Right ventricle myocardium inferior (tissue), 1 donor: ENCODE results near the gene KLHDC3. TPM values are rescaled to one million over a fixed set of nuclear protein-coding genes. Genes with fewer than 3 reads are reported as not detected.

Experiments
- ATAC-seq: fragments of 200-7000 bp; cut with Tn5 transposase; one replicate; pipeline ENCODE4 v1.9.1; 2020; ENCODE audit warnings: mild to moderate bottlenecking, moderate library complexity
- DNase-seq: peaks from one replicate; pipeline ENCODE4 v3.0.0; 2021; ENCODE audit errors: missing footprints
- intact Hi-C: fragments of 100-400 bp; cut with DNase I; formaldehyde crosslinking; loops from one replicate; pipeline ENCODE4 v1.11.0; 2022
- total RNA-seq: library from RNA; stranded (reverse); fragmentation: NEBNext Ultra II Directional; extraction: Animal tissue kit (Norgen Biotek cat#: 25700); gene quantifications from one replicate; pipeline ENCODE4 v1.2.1, GENCODE V29; 2021
- donor health status: DM: no; HTN: yes; CAD: no; lungs with severe emphysema.

The KLHDC3 gene
- total RNA-seq, 1 donor from 2014 or later: 145 TPM

DNA sequence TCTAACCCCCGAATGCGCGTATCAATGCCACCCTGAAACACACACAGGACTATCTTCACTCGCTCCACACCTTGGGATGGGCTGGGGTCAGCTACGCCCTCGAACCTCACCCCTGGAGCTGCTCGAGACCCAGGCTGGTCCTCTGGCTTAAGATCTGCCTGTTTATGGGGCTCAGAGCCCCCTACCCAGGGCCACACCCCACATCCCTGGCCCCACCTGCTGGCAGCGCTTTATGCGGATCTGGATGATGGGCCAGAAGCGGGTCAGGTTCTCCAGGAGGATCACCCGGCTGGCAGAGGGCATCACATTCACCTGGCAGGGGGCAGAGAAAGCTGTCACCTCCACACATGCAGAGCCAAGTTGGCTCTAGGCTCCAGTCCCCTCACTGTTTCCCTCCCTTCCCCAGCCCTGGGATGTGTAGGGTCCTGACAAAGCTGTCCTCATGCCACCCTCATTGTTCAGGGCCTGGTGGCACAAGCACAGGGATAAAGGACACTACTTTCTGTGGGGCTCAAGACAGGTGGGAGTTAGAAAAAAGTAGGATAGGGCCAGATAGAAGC, 31.4 kb downstream of the KLHDC3 start:
- DNase-seq: no peak
- intact Hi-C loops: no loop called here

GRCh38 chr6:43047998-43048397, 33.9 kb downstream of the KLHDC3 start:
- ATAC-seq (no peak), DNase-seq (no peak)
- intact Hi-C loops: no loop called here

More for the DNA sequence above, 31.4 kb downstream of the KLHDC3 start:
- no peak for ATAC-seq

- intact Hi-C loops: loop anchor here (5.0 kb wide), 1 partner anchor 91 kb away; no protein-coding TSS in a partner anchor
- DNase-seq: no peak
Measured at GRCh38 chr6:43050981-43051380, 36.9 kb downstream of the KLHDC3 start.

DNA sequence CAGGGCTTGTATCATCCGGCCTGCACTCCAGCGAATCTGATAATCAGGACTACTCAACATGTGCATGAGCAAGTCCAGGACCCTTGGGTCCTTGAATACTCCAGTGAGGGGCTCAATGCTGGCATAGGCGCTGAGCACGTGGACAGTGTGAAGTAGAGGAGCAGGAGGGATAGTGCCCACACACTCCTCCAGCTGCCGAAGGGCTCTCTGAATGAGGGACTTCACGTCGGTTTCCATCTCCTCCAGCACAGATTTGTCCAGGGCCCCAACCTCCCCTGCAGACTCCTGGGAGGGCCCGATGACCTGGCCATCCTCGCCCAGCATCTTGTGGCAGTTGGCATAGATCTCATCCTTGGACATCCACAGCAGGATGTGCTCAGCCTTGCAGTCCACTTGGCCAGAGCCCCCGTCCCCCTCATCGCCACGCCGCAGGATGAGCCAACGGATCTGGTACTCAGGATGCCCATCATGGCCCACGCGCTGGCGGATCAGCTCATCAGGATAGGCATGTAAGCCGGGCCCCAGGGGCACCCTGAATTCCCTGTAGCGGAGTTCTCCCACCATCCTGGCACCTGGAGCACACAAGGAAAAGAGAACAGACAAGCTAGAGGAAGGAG, 38.3 kb downstream of the KLHDC3 start:
- ATAC-seq: no peak
- no peak for DNase-seq
- intact Hi-C loops: loop anchor here (2.0 to 5.0 kb wide), 2 partner anchors 16 to 90 kb away; no protein-coding TSS in a partner anchor

More at GRCh38 chr6:43050981-43051380, 36.9 kb downstream of the KLHDC3 start:
- ATAC-seq: no peak

- intact Hi-C loops: loop anchor here (2.0 to 5.0 kb wide), 2 partner anchors 16 to 89 kb away; no protein-coding TSS in a partner anchor
Measured at GRCh38 chr6:43052842-43053544, 38.9 kb downstream of the KLHDC3 start.

GRCh38 chr6:43053545-43054205, 39.6 kb downstream of the KLHDC3 start, which contains the start of gene CUL7:
TSS of gene CUL7 (minus strand) at chr6:43053851. CDS start at chr6:43052788, 1,063 bp downstream.
- DNase-seq (peak; percentile 95), ATAC-seq (peak; percentile 95)
- intact Hi-C loops: loop anchor here (2.0 to 5.0 kb wide), 2 partner anchors 17 to 89 kb away; no protein-coding TSS in a partner anchor

More at GRCh38 chr6:43052842-43053544, 38.9 kb downstream of the KLHDC3 start:
- no peak for DNase-seq
- peak; percentile 1 for ATAC-seq

DNA sequence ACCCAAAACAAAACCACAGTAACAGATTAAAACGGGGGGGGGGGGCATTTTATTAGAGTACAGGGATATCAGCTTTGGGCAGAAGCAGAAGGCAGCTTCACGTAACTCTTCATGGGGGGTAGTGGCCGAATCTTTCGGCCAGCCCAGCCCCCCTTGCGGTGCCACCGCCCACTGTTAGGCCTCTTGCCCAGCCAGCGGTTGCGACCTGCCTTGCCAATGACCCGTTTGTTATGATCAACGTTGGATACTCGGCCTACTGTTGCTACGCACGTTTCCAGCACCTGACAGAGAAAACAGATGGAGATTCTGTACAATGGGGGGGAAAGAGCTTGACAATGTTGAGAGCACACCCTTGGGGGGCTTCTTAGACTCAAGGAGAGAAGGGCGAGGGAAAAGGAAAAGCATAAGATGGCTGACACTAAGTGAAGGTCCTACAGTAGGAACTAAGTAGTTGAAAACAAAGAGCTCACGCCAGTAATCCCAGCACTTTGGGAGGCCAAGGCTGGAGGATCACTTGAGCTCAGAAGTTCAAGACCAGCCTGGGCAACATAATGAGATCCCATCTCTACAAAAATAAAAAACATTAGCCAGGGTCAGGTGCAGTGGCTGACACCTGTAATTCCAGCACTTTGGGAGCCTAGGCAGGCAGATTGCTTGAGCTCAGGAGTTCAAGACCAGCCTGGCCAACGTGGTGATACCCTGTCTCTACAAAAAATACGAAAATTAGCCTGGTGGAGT, 40.3 kb downstream of the KLHDC3 start:
- intact Hi-C loops: loop anchor here (5.0 kb wide), 1 partner anchor 88 kb away; no protein-coding TSS in a partner anchor
- DNase-seq (no peak), ATAC-seq (no peak)

- ATAC-seq (no peak), DNase-seq (no peak)
- intact Hi-C loops: loop anchor here (5.0 kb wide), 1 partner anchor 154 kb away; no protein-coding TSS in a partner anchor
Measured at GRCh38 chr6:43055966-43056365, 41.9 kb downstream of the KLHDC3 start.

DNA sequence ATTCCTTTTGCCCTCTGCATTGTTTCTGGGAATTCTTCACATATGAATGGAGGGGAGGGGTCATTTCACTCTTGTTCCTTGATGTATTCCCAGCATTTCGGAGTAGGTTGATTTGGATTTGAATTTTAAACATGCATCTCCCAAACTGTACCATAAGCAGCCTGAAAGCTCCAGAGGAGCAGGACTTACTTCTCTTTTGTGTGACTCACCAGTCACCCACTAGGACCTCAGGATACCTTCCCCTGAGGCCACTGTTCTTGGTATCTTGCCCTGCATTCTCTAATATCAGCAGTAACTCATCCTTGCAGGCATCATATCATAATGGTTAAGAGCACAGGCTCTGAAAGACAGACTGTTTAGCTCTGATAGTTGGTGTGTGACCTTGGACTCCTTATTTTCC, 44.5 kb downstream of the KLHDC3 start:
- intact Hi-C loops: loop anchor here (5.0 kb wide), 1 partner anchor 156 kb away; no protein-coding TSS in a partner anchor
- DNase-seq: no peak
- ATAC-seq: no peak

DNA sequence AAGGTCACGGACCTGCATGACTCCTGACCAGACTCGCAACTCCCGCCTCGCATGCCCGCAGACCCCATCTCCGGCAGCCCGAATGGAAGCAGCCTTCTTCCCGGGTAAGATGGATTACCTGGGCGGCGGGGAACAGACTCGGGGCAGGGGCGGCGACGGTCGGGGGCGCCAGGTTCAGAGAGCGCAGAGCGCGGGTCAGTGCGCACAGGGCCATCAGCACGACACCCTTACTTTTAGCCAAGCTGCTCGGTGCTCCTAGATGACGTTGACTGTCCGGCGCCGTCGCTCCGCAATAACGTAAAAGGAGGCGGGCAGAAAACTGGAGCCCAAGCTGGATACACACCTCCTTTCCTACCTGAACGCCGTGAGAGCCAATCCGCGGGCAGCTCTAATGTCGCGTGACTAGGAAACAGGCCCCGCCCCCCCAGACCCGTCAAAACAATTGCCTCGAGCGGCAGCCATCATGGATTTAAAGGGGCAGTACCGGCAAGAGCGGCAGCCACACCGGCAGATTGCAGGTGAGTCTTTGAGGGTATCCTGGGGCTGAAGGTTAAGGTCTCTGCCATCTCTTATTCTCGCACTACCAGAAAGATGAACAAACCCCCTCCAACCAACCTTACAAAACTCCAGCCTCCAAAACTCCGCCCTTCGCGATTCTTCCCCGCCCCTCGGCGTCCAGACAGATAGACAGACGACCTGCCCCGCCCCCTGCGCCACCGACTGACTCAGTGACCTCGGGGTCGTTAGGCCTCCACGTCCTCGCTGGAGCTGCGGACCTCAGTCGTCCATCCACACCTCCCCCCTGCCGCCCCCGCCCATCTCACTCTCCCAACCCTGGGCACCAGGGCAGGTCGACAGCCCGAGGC, 45.4 kb downstream of the KLHDC3 start, which contains the start of the genes KLC4 and MRPL2:
Gene KLC4 (plus strand): TSS at position 464 of the 866 bp plus-strand sequence. CDS start 1,705 bp downstream, outside the sequence.
Gene MRPL2 (minus strand): TSS at position 267 of the 866 bp plus-strand sequence. CDS start 53 bp downstream, at position 214.
- intact Hi-C loops: loop anchor here (1.0 to 5.0 kb wide), 3 partner anchors 45 to 157 kb away; partner anchors contain the start of genes KLHDC3 and SRF
- peak; percentile 98 for DNase-seq
- ATAC-seq: peak; percentile 98

- no peak for DNase-seq
- intact Hi-C loops: no loop called here
- ATAC-seq: peak; percentile 3
Measured at GRCh38 chr6:43060034-43060754, 46.1 kb downstream of the KLHDC3 start.

DNA sequence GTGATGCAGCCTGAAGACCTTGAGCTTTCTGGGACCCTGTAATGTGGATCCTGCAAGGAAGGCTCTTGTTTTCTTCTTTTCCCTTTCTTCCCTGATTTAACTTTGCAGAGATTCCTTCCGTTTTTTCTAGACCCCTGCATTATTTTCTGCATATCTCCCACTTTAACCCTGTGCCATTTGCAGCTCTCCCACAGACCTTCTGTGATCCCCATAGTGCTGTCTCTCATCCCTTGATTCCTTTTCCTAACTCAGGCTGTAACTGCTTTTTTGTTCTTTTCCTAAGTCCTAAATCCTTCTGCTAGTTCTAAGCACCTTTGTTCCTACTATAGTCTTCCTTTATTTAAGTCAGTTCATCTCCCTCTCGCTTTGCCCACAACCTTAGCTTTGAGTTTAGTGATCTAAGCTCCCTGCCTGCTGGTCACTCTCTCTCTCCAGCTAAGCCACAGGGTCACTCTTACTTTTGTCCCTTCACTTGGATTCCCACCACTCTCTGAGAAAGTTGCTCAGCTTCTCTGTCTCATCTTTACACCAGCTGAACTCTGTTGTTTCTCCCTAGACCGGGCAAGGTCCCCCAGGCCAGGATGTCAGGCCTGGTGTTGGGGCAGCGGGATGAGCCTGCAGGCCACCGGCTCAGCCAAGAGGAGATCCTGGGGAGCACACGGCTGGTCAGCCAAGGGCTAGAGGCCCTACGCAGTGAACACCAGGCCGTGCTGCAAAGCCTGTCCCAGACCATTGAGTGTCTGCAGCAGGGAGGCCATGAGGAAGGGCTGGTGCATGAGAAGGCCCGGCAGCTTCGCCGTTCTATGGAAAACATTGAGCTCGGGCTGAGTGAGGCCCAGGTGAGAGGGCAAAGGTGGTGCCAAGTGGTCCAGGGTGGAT, 46.9 kb downstream of the KLHDC3 start:
- DNase-seq: no peak
- intact Hi-C loops: no loop called here

DNA sequence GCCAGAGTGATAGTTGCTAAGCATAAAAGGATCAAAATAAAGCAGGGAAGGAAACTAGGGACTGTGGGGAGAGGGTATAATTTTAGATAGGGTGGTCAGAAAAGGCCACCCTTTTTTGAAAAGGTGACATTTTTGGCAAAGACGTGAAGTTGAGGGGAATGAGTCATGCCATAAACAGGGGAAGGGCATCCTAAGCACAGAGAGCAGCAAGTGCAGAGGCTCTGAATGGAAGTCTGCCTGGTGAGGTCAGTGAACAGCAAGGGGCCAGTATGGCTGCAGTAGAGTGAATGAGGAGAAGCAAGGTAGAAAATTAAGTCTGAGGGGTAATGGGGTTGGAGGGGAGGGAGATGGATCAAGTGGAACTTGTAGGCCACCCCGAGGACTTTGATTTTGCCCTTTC, 47.8 kb downstream of the KLHDC3 start:
- intact Hi-C loops: no loop called here
- DNase-seq (no peak), ATAC-seq (no peak)

More for the DNA sequence above, 46.9 kb downstream of the KLHDC3 start:
- no peak for ATAC-seq

DNA sequence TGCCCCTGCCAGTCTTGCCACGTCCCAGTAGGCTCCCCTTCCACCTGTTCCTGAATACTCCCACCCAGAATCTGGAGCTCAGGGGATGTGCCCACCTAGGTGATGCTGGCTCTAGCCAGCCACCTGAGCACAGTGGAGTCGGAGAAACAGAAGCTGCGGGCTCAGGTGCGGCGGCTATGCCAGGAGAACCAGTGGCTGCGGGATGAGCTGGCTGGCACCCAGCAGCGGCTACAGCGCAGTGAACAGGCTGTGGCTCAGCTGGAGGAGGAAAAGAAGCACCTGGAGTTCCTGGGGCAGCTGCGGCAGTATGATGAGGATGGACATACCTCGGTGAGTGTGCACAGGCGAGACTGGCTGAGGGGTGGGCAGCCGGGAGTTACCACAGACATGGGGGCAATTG, 48.8 kb downstream of the KLHDC3 start:
- no peak for ATAC-seq
- intact Hi-C loops: no loop called here
- no peak for DNase-seq

DNA sequence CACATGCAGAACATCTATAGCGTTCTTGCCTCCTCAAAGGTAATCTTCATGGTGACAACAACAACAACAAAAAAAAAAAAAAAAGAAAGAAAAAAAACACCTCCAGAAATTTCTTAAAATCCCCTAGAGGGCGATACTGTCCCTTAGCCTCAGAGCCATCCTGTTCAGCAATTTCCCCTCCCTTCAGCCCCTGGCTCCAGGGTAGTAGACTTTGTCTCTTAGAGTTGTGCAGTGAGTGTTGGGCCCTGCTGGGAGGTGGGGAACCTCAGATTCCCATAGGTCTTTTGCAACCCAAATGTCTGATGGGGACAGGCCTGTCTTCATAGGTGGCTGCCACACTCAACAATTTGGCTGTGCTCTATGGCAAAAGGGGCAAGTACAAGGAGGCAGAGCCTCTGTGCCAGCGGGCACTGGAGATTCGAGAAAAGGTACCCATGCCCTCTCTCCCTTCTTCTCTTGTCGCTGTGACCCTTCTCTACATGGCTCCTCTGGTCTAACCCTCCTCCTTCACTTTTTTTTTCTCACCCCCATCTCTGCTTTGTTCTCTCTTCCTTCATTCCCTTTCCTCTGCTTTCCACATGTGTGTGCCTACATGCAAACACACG, 56.1 kb downstream of the KLHDC3 start:
- intact Hi-C loops: no loop called here
- DNase-seq (no peak), ATAC-seq (no peak)
